ENCODE results near the gene AFF1.

Gene AFF1

DNA sequence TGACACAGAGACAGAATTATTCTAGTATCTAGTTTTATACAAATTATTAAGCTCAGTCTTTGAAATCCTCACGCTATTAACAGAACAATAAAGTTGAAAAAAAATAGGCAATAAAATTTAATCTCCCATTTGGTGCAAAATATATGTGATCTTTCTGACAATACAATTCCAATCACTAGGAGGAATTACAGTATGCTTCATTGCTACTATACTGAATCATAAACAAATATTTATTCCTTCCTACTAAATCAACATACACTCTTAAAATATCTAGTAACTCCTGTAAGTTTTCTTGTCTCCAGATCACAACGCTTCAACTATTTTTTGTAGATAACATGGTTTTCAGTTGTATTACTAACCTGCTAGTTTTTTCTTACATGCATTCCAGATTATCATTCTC lies 239.9 kb downstream of the AFF1 start:
- Mint-ChIP-seq H3K36me3 (peaks cover 6% of the 10 kb centered on the region), H3K27ac (no peak overlapping the region), H3K27me3 (no peaks in the 10 kb centered on the region), H3K4me3 (no peak overlapping the region), H3K4me1 (no peaks in the 10 kb centered on the region), H3K9me3 (no peaks in the 10 kb centered on the region)
- DNase-seq = no peak
- CTCF ChIA-PET = no interaction called here

GRCh38 chr4:87179751-87180150 lies 244.9 kb downstream of the AFF1 start:
- Mint-ChIP-seq H3K9me3 (no peaks in the 10 kb centered on the region), H3K27me3 (no peaks in the 10 kb centered on the region), H3K4me3 (no peak overlapping the region), H3K36me3 (peaks cover 1% of the 10 kb centered on the region), H3K4me1 (no peaks in the 10 kb centered on the region), H3K27ac (no peak overlapping the region)
- CTCF ChIA-PET = no interaction called here
- DNase-seq = no peak

GRCh38 chr4:87180767-87181166 lies 246.0 kb downstream of the AFF1 start:
- H3K27ac Mint-ChIP-seq = no peak overlapping the region
- no peak for DNase-seq
- no peaks in the 10 kb centered on the region for H3K4me1 Mint-ChIP-seq
- CTCF ChIA-PET = no interaction called here
- H3K36me3 Mint-ChIP-seq = no peaks in the 10 kb centered on the region
- no peaks in the 10 kb centered on the region for H3K27me3 Mint-ChIP-seq
- H3K9me3 Mint-ChIP-seq = no peaks in the 10 kb centered on the region
- no peak overlapping the region for H3K4me3 Mint-ChIP-seq

- Mint-ChIP-seq H3K9me3 (no peaks in the 10 kb centered on the region), H3K4me1 (no peaks in the 10 kb centered on the region), H3K27ac (no peak overlapping the region), H3K27me3 (no peaks in the 10 kb centered on the region), H3K4me3 (no peak overlapping the region), H3K36me3 (no peaks in the 10 kb centered on the region)
- CTCF ChIA-PET = no interaction called here
- no peak for DNase-seq
Measured at GRCh38 chr4:87185146-87185870, 250.5 kb downstream of the AFF1 start.

DNA sequence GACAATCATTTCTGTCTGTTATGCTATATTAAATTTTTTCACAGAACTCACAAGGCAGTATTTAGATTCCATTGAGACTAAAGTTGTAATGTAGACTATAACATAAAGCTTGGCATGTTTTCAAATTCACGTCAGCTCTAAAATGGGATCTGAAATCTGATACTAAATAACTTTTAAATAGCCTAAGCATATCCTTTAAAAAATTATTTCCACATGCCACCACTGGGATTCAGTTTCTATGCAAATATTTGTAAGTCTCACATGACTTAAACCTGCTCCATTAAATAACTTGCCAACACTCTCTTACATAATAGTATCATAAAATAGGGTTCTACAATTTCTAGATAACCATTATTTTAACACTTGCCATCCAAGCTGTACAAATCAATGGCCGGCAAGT lies 253.2 kb downstream of the AFF1 start:
- no peaks in the 10 kb centered on the region for H3K4me1 Mint-ChIP-seq
- no peaks in the 10 kb centered on the region for H3K27me3 Mint-ChIP-seq
- H3K27ac Mint-ChIP-seq = no peak overlapping the region
- H3K4me3 Mint-ChIP-seq = no peak overlapping the region
- CTCF ChIA-PET = interaction anchor here (0.7 kb wide), 1 partner anchor 9 kb away, joined by 3 read pairs; no protein-coding TSS in a partner anchor
- H3K9me3 Mint-ChIP-seq = no peaks in the 10 kb centered on the region
- no peak for DNase-seq
- no peaks in the 10 kb centered on the region for H3K36me3 Mint-ChIP-seq

DNA sequence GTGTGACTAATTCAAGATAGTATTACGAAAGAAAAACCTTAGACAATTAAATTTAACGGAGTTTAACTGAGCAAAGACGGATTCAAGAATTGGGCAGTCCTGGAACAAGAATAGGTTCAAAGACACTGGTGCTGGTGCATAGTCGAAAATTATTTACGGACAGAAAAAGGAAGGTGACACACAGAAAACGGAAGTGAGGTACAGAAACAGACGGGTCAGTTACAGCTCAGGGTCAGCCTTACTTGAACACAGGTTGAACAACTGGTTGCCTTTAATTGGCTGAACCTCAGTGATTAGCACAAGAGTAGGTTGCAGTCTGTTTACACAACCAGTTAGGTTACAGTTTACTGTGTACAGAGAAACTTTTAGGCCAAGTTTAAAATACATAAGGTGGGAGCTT lies 254.1 kb downstream of the AFF1 start:
- no peaks in the 10 kb centered on the region for H3K4me1 Mint-ChIP-seq
- H3K27ac Mint-ChIP-seq = no peak overlapping the region
- H3K9me3 Mint-ChIP-seq = no peaks in the 10 kb centered on the region
- H3K36me3 Mint-ChIP-seq = no peaks in the 10 kb centered on the region
- H3K4me3 Mint-ChIP-seq = no peak overlapping the region
- H3K27me3 Mint-ChIP-seq = no peaks in the 10 kb centered on the region
- CTCF ChIA-PET = no interaction called here
- DNase-seq = no peak
